ENCODE results near the gene PPP3R1. TPM values are rescaled to one million over a fixed set of nuclear protein-coding genes. Genes with fewer than 3 reads are reported as not detected.

The PPP3R1 gene
- total and polyA plus RNA-seq, 5 donors from 2014 or later, result 2.8 to 68.2 (median 4.9) TPM

- peaks cover 14% of the 10 kb centered on the region for H3K36me3 Mint-ChIP-seq
- peaks cover 56% of the 10 kb centered on the region for H3K4me1 ChIP-seq (ENCODE audit: control insufficient read depth, insufficient read depth, low read length, poor library complexity, severe bottlenecking)
- peak overlapping the region in 2 of 3 donors; percentile 17 to 47 for H3K27ac Mint-ChIP-seq
- peaks cover 3% of the 10 kb centered on the region for H3K36me3 ChIP-seq (ENCODE audit: control insufficient read depth, insufficient read depth, low read length)
- no peaks in the 10 kb centered on the region for H3K9me3 ChIP-seq (ENCODE audit: control insufficient read depth in 2 of 2, low read length in 2 of 2)
- H3K27me3 ChIP-seq (ENCODE audit: control insufficient read depth, insufficient read depth, low read length), result no peaks in the 10 kb centered on the region
- no peaks in the 10 kb centered on the region for H3K9me3 Mint-ChIP-seq
- no peak overlapping the region for H3K27ac ChIP-seq (ENCODE audit: insufficient read depth, low read length, poor library complexity, severe bottlenecking)
- peaks cover 54 to 86% (median 62%) of the 10 kb centered on the region in 4 donors for H3K4me1 Mint-ChIP-seq
- no peaks in the 10 kb centered on the region for H3K27me3 Mint-ChIP-seq
- DNase-seq (no peak), ATAC-seq (ENCODE audit: low read depth in 2 of 2) (no peak)
- H3K4me3 ChIP-seq (ENCODE audit: low read depth, low read length), result peak overlapping the region; percentile 58
- peak overlapping the region; percentile 33 to 63 (median 45) for H3K4me3 Mint-ChIP-seq
Measured at GRCh38 chr2:68238955-68239822, 13.1 kb downstream of the PPP3R1 start.

- Histone ChIP-seq H3K36me3 (ENCODE audit: control insufficient read depth, insufficient read depth, low read length) (peaks cover 3% of the 10 kb centered on the region), H3K4me1 (ENCODE audit: control insufficient read depth, insufficient read depth, low read length, poor library complexity, severe bottlenecking) (peaks cover 55% of the 10 kb centered on the region), H3K27ac (ENCODE audit: insufficient read depth, low read length, poor library complexity, severe bottlenecking) (no peak overlapping the region), H3K9me3 (ENCODE audit: control insufficient read depth in 2 of 2, low read length in 2 of 2) (no peaks in the 10 kb centered on the region), H3K4me3 (ENCODE audit: low read depth, low read length) (peak overlapping the region; percentile 27), H3K27me3 (ENCODE audit: control insufficient read depth, insufficient read depth, low read length) (no peaks in the 10 kb centered on the region)
- peak overlapping the region in 3 of 4 donors; percentile 22 to 66 (median 53) for H3K4me3 Mint-ChIP-seq
- ATAC-seq (ENCODE audit: low read depth in 2 of 2), result no peak
- peak overlapping the region; percentile 47 to 65 (median 60) for H3K27ac Mint-ChIP-seq
- no peaks in the 10 kb centered on the region for H3K27me3 Mint-ChIP-seq
- no peak for DNase-seq
- H3K9me3 Mint-ChIP-seq, result no peaks in the 10 kb centered on the region
- peaks cover 54 to 93% (median 66%) of the 10 kb centered on the region in 4 donors for H3K4me1 Mint-ChIP-seq
- peaks cover 14% of the 10 kb centered on the region for H3K36me3 Mint-ChIP-seq
Measured at GRCh38 chr2:68237976-68238580, 14.3 kb downstream of the PPP3R1 start.

- H3K4me3 Mint-ChIP-seq, result peak overlapping the region in 2 of 4 donors; percentile 20 to 66
- no peaks in the 10 kb centered on the region for H3K9me3 Mint-ChIP-seq
- H3K36me3 ChIP-seq (ENCODE audit: control insufficient read depth, insufficient read depth, low read length), result peaks cover 3% of the 10 kb centered on the region
- DNase-seq (no peak), ATAC-seq (ENCODE audit: low read depth in 2 of 2) (no peak)
- peaks cover 53% of the 10 kb centered on the region for H3K4me1 ChIP-seq (ENCODE audit: control insufficient read depth, insufficient read depth, low read length, poor library complexity, severe bottlenecking)
- H3K9me3 ChIP-seq (ENCODE audit: control insufficient read depth in 2 of 2, low read length in 2 of 2), result no peaks in the 10 kb centered on the region
- H3K4me3 ChIP-seq (ENCODE audit: low read depth, low read length), result peak overlapping the region; percentile 59
- peaks cover 14% of the 10 kb centered on the region for H3K36me3 Mint-ChIP-seq
- H3K27ac ChIP-seq (ENCODE audit: insufficient read depth, low read length, poor library complexity, severe bottlenecking), result no peak overlapping the region
- no peaks in the 10 kb centered on the region for H3K27me3 ChIP-seq (ENCODE audit: control insufficient read depth, insufficient read depth, low read length)
- H3K27me3 Mint-ChIP-seq, result no peaks in the 10 kb centered on the region
- no peak overlapping the region for H3K27ac Mint-ChIP-seq
- H3K4me1 Mint-ChIP-seq, result peaks cover 54 to 93% (median 68%) of the 10 kb centered on the region in 4 donors
Measured at GRCh38 chr2:68237404-68237803, 14.9 kb downstream of the PPP3R1 start.

GRCh38 chr2:68236876-68237275 is 15.5 kb downstream of the PPP3R1 start:
- H3K27me3 ChIP-seq (ENCODE audit: control insufficient read depth, insufficient read depth, low read length), result no peaks in the 10 kb centered on the region
- DNase-seq, result no peak
- Mint-ChIP-seq H3K9me3 (no peaks in the 10 kb centered on the region), H3K4me3 (no peak overlapping the region), H3K27ac (peak overlapping the region in 1 of 3 donors; percentile 15), H3K27me3 (no peaks in the 10 kb centered on the region), H3K36me3 (peaks cover 14% of the 10 kb centered on the region), H3K4me1 (peaks cover 54 to 91% (median 68%) of the 10 kb centered on the region in 4 donors)
- ATAC-seq (ENCODE audit: low read depth in 2 of 2), result no peak
- H3K36me3 ChIP-seq (ENCODE audit: control insufficient read depth, insufficient read depth, low read length), result peaks cover 3% of the 10 kb centered on the region
- peaks cover 53% of the 10 kb centered on the region for H3K4me1 ChIP-seq (ENCODE audit: control insufficient read depth, insufficient read depth, low read length, poor library complexity, severe bottlenecking)
- H3K9me3 ChIP-seq (ENCODE audit: control insufficient read depth in 2 of 2, low read length in 2 of 2), result no peaks in the 10 kb centered on the region
- H3K4me3 ChIP-seq (ENCODE audit: low read depth, low read length), result peak overlapping the region; percentile 59
- no peak overlapping the region for H3K27ac ChIP-seq (ENCODE audit: insufficient read depth, low read length, poor library complexity, severe bottlenecking)

- Mint-ChIP-seq H3K27ac (peak overlapping the region in 2 of 3 donors; percentile 0 to 72), H3K27me3 (no peaks in the 10 kb centered on the region), H3K36me3 (peaks cover 14% of the 10 kb centered on the region), H3K4me1 (peaks cover 56 to 91% (median 69%) of the 10 kb centered on the region in 4 donors), H3K9me3 (no peaks in the 10 kb centered on the region), H3K4me3 (peak overlapping the region in 3 of 4 donors; percentile 3 to 14 (median 11))
- peak in 1 of 2 donors; percentile 45 for ATAC-seq (ENCODE audit: low read depth in 2 of 2)
- Histone ChIP-seq H3K27ac (ENCODE audit: insufficient read depth, low read length, poor library complexity, severe bottlenecking) (no peak overlapping the region), H3K36me3 (ENCODE audit: control insufficient read depth, insufficient read depth, low read length) (peaks cover 3% of the 10 kb centered on the region), H3K27me3 (ENCODE audit: control insufficient read depth, insufficient read depth, low read length) (no peaks in the 10 kb centered on the region), H3K4me1 (ENCODE audit: control insufficient read depth, insufficient read depth, low read length, poor library complexity, severe bottlenecking) (peaks cover 53% of the 10 kb centered on the region), H3K4me3 (ENCODE audit: low read depth, low read length) (peak overlapping the region; percentile 59), H3K9me3 (ENCODE audit: control insufficient read depth in 2 of 2, low read length in 2 of 2) (no peaks in the 10 kb centered on the region)
- DNase-seq, result no peak
Measured at GRCh38 chr2:68236103-68236734, 16.1 kb downstream of the PPP3R1 start.

- Mint-ChIP-seq H3K4me1 (peaks cover 58 to 91% (median 74%) of the 10 kb centered on the region in 4 donors), H3K27me3 (no peaks in the 10 kb centered on the region), H3K9me3 (peaks cover 0 to 1% (median 0%) of the 10 kb centered on the region in 7 donors), H3K27ac (peak overlapping the region in 1 of 3 donors; percentile 52), H3K4me3 (no peak overlapping the region), H3K36me3 (peaks cover 5% of the 10 kb centered on the region)
- no peak for ATAC-seq (ENCODE audit: low read depth in 2 of 2)
- H3K4me1 ChIP-seq (ENCODE audit: control insufficient read depth, insufficient read depth, low read length, poor library complexity, severe bottlenecking), result peaks cover 47% of the 10 kb centered on the region
- no peaks in the 10 kb centered on the region for H3K27me3 ChIP-seq (ENCODE audit: control insufficient read depth, insufficient read depth, low read length)
- no peak overlapping the region for H3K27ac ChIP-seq (ENCODE audit: insufficient read depth, low read length, poor library complexity, severe bottlenecking)
- H3K9me3 ChIP-seq (ENCODE audit: control insufficient read depth in 2 of 2, low read length in 2 of 2), result no peaks in the 10 kb centered on the region
- DNase-seq, result no peak
- peak overlapping the region; percentile 22 for H3K4me3 ChIP-seq (ENCODE audit: low read depth, low read length)
- H3K36me3 ChIP-seq (ENCODE audit: control insufficient read depth, insufficient read depth, low read length), result peaks cover 3% of the 10 kb centered on the region
Measured at GRCh38 chr2:68235090-68235489, 17.2 kb downstream of the PPP3R1 start.

- Mint-ChIP-seq H3K4me3 (no peak overlapping the region), H3K27me3 (no peaks in the 10 kb centered on the region), H3K27ac (no peak overlapping the region), H3K36me3 (peaks cover 4% of the 10 kb centered on the region), H3K9me3 (peaks cover 0 to 1% (median 0%) of the 10 kb centered on the region in 7 donors), H3K4me1 (peaks cover 61 to 91% (median 76%) of the 10 kb centered on the region in 4 donors)
- DNase-seq (no peak), ATAC-seq (ENCODE audit: low read depth in 2 of 2) (no peak)
- Histone ChIP-seq H3K27me3 (ENCODE audit: control insufficient read depth, insufficient read depth, low read length) (no peaks in the 10 kb centered on the region), H3K36me3 (ENCODE audit: control insufficient read depth, insufficient read depth, low read length) (peaks cover 3% of the 10 kb centered on the region), H3K27ac (ENCODE audit: insufficient read depth, low read length, poor library complexity, severe bottlenecking) (no peak overlapping the region), H3K9me3 (ENCODE audit: control insufficient read depth in 2 of 2, low read length in 2 of 2) (no peaks in the 10 kb centered on the region), H3K4me3 (ENCODE audit: low read depth, low read length) (no peak overlapping the region), H3K4me1 (ENCODE audit: control insufficient read depth, insufficient read depth, low read length, poor library complexity, severe bottlenecking) (peaks cover 40% of the 10 kb centered on the region)
Measured at GRCh38 chr2:68234405-68234804, 17.9 kb downstream of the PPP3R1 start.

Measured in CD4-positive, CD25-positive, alpha-beta regulatory T cell (primary cell).